MV-4-11 (cell line): ENCODE measurements around the gene RTN4.
"Not testable (repeated sequence)": the region's sequence is repeated elsewhere in the genome, so short reads cannot be mapped to it uniquely, and the experiment has no call there.

ENCODE experiments used
- DNase-seq: peaks from one replicate; lab custom pipeline; 2025; lab: John Stamatoyannopoulos, UW

RTN4 gene

GRCh38 chr2:55010149-55010591 is 40.1 kb downstream of the RTN4 start:
- peak; percentile 70 for DNase-seq

GRCh38 chr2:55009277-55010060 is 40.8 kb downstream of the RTN4 start:
- peak; percentile 34 for DNase-seq

GRCh38 chr2:55006306-55006705 is 43.9 kb downstream of the RTN4 start:
- DNase-seq = no peak

GRCh38 chr2:55003706-55004639 is 46.3 kb downstream of the RTN4 start:
- no peak for DNase-seq

GRCh38 chr2:55001716-55002115 is 48.5 kb downstream of the RTN4 start:
- DNase-seq = no peak

- DNase-seq = no peak
These were observed 49.9 kb downstream of the RTN4 start for GRCh38 chr2:55000341-55000740.

GRCh38 chr2:54999182-54999581 is 51.1 kb downstream of the RTN4 start:
- peak; percentile 32 for DNase-seq

- DNase-seq = no peak
These were observed 52.4 kb downstream of the RTN4 start for GRCh38 chr2:54997826-54998225.

- DNase-seq = no peak
These were observed 54.7 kb downstream of the RTN4 start for GRCh38 chr2:54995553-54995952.

- DNase-seq = not testable (repeated sequence)
These were observed 59.6 kb downstream of the RTN4 start for GRCh38 chr2:54990694-54991093.

GRCh38 chr2:54988612-54989011 is 61.6 kb downstream of the RTN4 start:
- DNase-seq = no peak

GRCh38 chr2:54986264-54986663 is 64.0 kb downstream of the RTN4 start:
- no peak for DNase-seq

- no peak for DNase-seq
These were observed 65.8 kb downstream of the RTN4 start for GRCh38 chr2:54984476-54984875.

GRCh38 chr2:54983345-54984220 is 66.7 kb downstream of the RTN4 start:
- DNase-seq = no peak

GRCh38 chr2:54981385-54981784 is 68.9 kb downstream of the RTN4 start:
- no peak for DNase-seq

- no peak for DNase-seq
These were observed 70.8 kb downstream of the RTN4 start for GRCh38 chr2:54979321-54980044.

GRCh38 chr2:54977149-54977548 is 73.1 kb downstream of the RTN4 start:
- DNase-seq = peak; percentile 34

GRCh38 chr2:54975598-54976492 is 74.4 kb downstream of the RTN4 start:
- DNase-seq = no peak

GRCh38 chr2:54975175-54975574 is 75.1 kb downstream of the RTN4 start:
- DNase-seq = no peak

- DNase-seq = no peak
These were observed 80.3 kb downstream of the RTN4 start for GRCh38 chr2:54969940-54970338.
